Fibroblast of mammary gland (primary cell): ENCODE results near the gene CDK19.

Experiments
- DNase-seq: peaks from one replicate; pipeline ENCODE4 v3.0.0-alpha.2; 2010; ENCODE audit warnings: low read depth
- H3K4me3 ChIP-seq: 2 replicates; pipeline ENCODE4 v1.5.1; 2011; ENCODE audit warnings: low read depth, mild to moderate bottlenecking, low read length, moderate library complexity; ENCODE audit not compliant: control insufficient read depth
- CTCF ChIP-seq: conservative IDR thresholded peaks from 2 replicates; pipeline ENCODE4 v1.5.1; 2011; ENCODE audit warnings: low read depth, low read length, inconsistent platforms; ENCODE audit not compliant: control insufficient read depth, insufficient read depth

Gene CDK19

DNA sequence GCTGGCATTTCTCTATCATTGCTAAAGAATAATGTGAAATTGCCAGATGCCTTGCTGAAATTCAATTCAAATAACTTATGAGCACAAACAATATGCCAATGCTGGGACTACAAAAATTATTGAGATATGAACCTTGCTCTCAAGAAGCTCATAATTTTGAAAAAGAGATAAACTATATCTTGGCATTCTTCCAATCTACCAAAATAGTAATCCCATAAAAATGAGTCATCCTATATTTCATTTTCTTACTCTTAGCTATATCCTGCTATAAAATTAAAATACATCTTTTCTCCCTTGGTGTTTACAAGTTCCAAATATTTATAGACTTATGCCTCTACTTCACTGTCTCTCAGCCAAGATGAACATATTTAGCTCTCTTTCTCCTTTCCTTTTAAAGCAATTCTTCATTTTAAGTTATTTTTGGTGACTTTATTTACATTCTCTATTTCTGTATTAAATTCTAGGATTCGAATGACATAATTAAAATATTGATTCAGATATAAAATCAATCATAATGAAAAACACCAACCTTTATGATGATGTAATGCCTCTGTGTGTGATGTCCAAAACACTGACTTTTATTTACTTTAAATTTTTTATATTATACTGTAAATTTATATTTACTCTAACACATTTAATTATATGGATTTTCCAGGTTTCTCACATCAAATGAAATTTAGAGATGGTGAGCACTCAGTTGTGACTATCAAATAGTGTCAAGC lies 152.6 kb downstream of the CDK19 start:
- no peak overlapping the region for H3K4me3 ChIP-seq
- DNase-seq, result no peak
- no peak for TF ChIP-seq CTCF

- peak; percentile 20 for DNase-seq
- no peak for TF ChIP-seq CTCF
- no peak overlapping the region for H3K4me3 ChIP-seq
Measured at GRCh38 chr6:110661414-110661813, 153.9 kb downstream of the CDK19 start.

DNA sequence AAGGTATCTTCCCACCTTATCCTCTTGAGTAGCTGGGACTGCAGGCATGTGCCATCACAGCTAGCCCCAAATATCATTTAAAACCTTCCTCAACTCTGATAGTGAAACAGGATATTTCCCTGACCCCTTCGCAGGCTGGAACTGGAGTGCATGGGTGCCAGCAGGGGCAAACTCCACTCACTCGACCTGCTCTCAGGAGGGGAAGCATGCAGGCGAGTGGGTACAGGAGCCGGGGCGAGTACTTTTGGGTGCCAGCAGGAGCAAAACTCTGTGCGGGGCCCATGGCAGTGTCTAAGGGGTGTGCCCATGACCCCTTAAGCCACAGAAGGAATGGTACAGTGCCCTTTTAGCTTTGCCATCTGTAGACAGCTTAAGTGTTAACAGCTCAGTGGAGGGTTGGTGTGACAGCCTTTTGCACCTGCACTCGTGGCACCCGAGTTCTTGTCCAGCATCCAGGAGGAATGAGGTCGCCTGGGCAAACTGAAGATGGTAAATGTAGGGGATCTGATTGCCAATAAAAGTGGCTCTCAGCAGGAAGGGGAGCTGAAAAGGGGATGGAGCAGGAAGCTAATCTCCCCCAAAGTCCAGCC lies 155.1 kb downstream of the CDK19 start:
- no peak overlapping the region for H3K4me3 ChIP-seq
- no peak for DNase-seq
- TF ChIP-seq CTCF, result no peak

DNA sequence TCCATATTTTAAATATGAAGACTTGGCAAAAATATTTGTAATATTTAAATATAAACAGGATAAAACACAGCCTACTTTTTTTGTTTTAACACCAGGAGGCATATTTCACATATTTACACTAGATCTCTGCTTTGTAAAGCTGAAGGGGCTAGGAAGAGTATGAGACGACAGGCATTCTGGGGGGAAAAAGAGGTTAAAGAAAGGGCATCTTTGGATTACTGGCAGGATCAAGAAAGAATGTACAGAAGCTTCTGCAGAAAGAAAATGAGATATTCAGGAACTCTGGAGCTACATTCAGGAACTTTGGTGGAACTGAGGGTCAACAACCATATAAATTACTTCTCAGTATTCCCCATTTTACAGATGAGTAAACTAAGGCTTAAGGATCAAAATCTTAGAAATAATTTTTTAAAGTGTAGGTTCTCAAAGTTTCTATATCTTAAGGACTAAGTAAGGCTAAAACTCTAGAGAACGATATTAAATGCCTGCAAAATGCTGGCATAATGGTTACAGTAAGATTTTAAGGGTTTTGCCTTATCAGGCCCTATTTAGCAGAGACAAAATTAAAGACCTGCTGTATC lies 156.5 kb downstream of the CDK19 start:
- TF ChIP-seq CTCF, result no peak
- no peak for DNase-seq
- H3K4me3 ChIP-seq, result no peak overlapping the region

DNA sequence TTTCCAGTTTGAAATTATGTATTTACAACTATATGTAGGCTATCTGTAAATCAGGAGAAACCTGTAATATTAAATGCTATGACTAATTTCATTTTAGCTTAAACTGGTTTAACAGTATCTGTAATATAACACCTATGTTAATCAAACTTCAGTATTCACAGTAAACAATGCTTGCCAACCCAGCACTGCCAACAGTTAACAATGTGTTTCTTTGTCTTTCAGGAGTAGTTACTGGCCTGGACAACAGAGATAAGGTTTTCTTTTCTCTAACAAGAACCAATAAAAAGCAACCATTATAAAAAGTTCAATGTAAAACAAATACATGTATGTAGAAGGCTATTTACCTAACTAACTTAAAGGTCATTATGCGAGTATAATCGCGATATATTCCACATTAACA lies 158.8 kb downstream of the CDK19 start:
- TF ChIP-seq CTCF, result no peak
- DNase-seq, result no peak
- no peak overlapping the region for H3K4me3 ChIP-seq

DNA sequence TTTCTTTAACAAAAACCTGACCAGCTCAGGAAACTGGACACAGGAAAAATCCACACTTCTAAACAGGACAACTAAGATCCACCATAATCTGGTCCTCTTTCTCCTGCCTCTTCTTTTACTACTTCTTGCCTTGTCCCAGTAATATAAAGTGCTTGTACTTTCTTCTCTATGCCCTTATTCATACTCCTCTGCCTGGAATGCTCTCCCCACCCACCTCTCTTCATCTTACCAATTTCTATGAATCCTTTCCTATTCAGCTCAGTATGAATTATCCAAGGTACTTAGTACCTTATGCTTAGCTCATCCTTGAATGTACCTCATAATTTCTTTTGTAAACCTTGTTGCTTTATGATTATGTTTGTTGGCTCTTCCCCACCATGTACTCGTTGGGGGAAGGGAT lies 159.4 kb downstream of the CDK19 start:
- no peak for TF ChIP-seq CTCF
- H3K4me3 ChIP-seq, result no peak overlapping the region
- DNase-seq, result no peak
